Keratinocyte (primary cell): ENCODE results near the gene ZNF433. TPM values are rescaled to one million over a fixed set of nuclear protein-coding genes. Genes with fewer than 3 reads are reported as not detected.

Experiments used
- DNase-seq: peaks from one replicate; pipeline ENCODE4 v3.0.0-alpha.2; 2011; ENCODE audit warnings: low read depth, missing footprints, low spot score
- FAIRE-seq: peaks from 2 replicates; lab custom pipeline; 2011; peaks lifted over from hg19 to GRCh38; lab: Jason Lieb, UNC
- H2AFZ ChIP-seq: 2 replicates; pipeline ENCODE4 v1.6.0; 2012; ENCODE audit warnings: low read length, control low read depth, inconsistent platforms; ENCODE audit not compliant: control insufficient read depth
- H3K27ac ChIP-seq: 2 replicates; pipeline ENCODE4 v1.5.1; 2011; ENCODE audit warnings: low read length; ENCODE audit not compliant: control insufficient read depth, insufficient read depth
- H3K27me3 ChIP-seq: 3 replicates; pipeline ENCODE4 v1.6.0; 2011; ENCODE audit warnings: low read length; ENCODE audit not compliant: control insufficient read depth, insufficient read depth; ENCODE audit errors: extremely low read depth
- H3K36me3 ChIP-seq, 2 experiments: 2 replicates in 1 of 2; 3 replicates in 1 of 2; pipeline ENCODE4 v1.5.1; 2011; ENCODE audit warnings: low read length in 2 of 2, mild to moderate bottlenecking in 1 of 2; ENCODE audit not compliant: control insufficient read depth in 2 of 2, insufficient read depth in 2 of 2; ENCODE audit errors: extremely low read depth in 1 of 2
- H3K4me1 ChIP-seq: 3 replicates; pipeline ENCODE4 v1.5.1; 2011; ENCODE audit warnings: low read length; ENCODE audit not compliant: control insufficient read depth, insufficient read depth; ENCODE audit errors: extremely low read depth
- H3K4me2 ChIP-seq: 3 replicates; pipeline ENCODE4 v1.6.0; 2011; ENCODE audit warnings: low read depth, low read length; ENCODE audit not compliant: control insufficient read depth, insufficient read depth; ENCODE audit errors: extremely low read depth
- H3K4me3 ChIP-seq, 3 experiments: fragments of 200-600 bp in 1 of 3; sonication (generic) in 1 of 3; 2 replicates in 2 of 3; 3 replicates in 1 of 3; pipeline ENCODE4 v1.5.1; 2011 to 2016; ENCODE audit warnings: low read length in 3 of 3, mild to moderate bottlenecking in 3 of 3, control low read depth in 2 of 3, inconsistent platforms in 1 of 3, low read depth in 1 of 3, mixed read lengths in 1 of 3, mixed run types in 1 of 3, moderate library complexity in 1 of 3; ENCODE audit not compliant: control insufficient read depth in 2 of 3, insufficient read depth in 2 of 3; ENCODE audit errors: extremely low read depth in 1 of 3
- H3K79me2 ChIP-seq: 2 replicates; pipeline ENCODE4 v1.6.0; 2012; ENCODE audit warnings: low read length; ENCODE audit not compliant: control insufficient read depth, insufficient read depth
- H3K9ac ChIP-seq: 3 replicates; pipeline ENCODE4 v1.6.0; 2011; ENCODE audit warnings: low read length; ENCODE audit not compliant: control insufficient read depth, insufficient read depth; ENCODE audit errors: extremely low read depth
- H3K9me1 ChIP-seq: 3 replicates; pipeline ENCODE4 v1.6.0; 2011; ENCODE audit warnings: low read length; ENCODE audit not compliant: control insufficient read depth, insufficient read depth; ENCODE audit errors: extremely low read depth
- H3K9me3 ChIP-seq: 2 replicates; pipeline ENCODE4 v1.5.1; 2012; ENCODE audit warnings: low read depth, low read length; ENCODE audit not compliant: control insufficient read depth
- H4K20me1 ChIP-seq: 3 replicates; pipeline ENCODE4 v1.6.0; 2011; ENCODE audit warnings: low read length; ENCODE audit not compliant: control insufficient read depth, insufficient read depth; ENCODE audit errors: extremely low read depth
- CTCF ChIP-seq, 3 experiments: IDR thresholded peaks in 1 of 3; conservative IDR thresholded peaks in 1 of 3; optimal IDR thresholded peaks in 1 of 3; 2 replicates in 2 of 3; 3 replicates in 1 of 3; pipeline versions ENCODE3 to v1.5.1; 2011; ENCODE audit warnings: low read length in 3 of 3, mild to moderate bottlenecking in 3 of 3, moderate library complexity in 2 of 3, control low read depth in 1 of 3, inconsistent platforms in 1 of 3; ENCODE audit not compliant: insufficient read depth in 2 of 3; ENCODE audit errors: extremely low read depth in 1 of 3
- EZH2 ChIP-seq: IDR thresholded peaks from one replicate; pipeline ENCODE4 v1.6.1; 2012; ENCODE audit warnings: inconsistent platforms, mild to moderate bottlenecking, low read length, moderate library complexity
- dilution Hi-C: fragments of 300-500 bp; cut with MboI; formaldehyde crosslinking; loops from one replicate; pipeline ENCODE4 v1.7.0; 2020; ENCODE audit warnings: low sequenced_read_pairs; ENCODE audit not compliant: extremely low pct_ligation_motif_present
- polyA plus RNA-seq, 5 experiments: library from polyadenylated mRNA; depleted of rRNA in 3 of 5; stranded (reverse) in 3 of 5; stranded (forward) in 1 of 5; unstranded in 1 of 5; fragments of >200 nt; gene quantifications; 1 replicate in 1 of 5; 2 replicates in 3 of 5; 3 replicates in 1 of 5; pipeline versions ENCODE4 v1.2.1 to v1.2.3, GENCODE V29; 2011 to 2012; ENCODE audit warnings: missing spikeins in 2 of 5, low read depth in 1 of 5, low replicate concordance in 1 of 5
- small RNA-seq, 3 experiments: library from RNA; depleted of rRNA; stranded (forward); fragments of <200 nt; gene quantifications; one replicate each; pipeline ENCODE3, GENCODE V24; 2012; ENCODE audit warnings: low read depth in 3 of 3, low replicate concordance in 1 of 3; ENCODE audit not compliant: insufficient read length in 3 of 3

ZNF433 gene
- polyA plus RNA-seq, 1 donor (not counting 4 experiments of a cell fraction or from before 2014, with no cell fraction given), result 4.7 TPM

GRCh38 chr19:11970174-11970573, 65.3 kb downstream of the ZNF433 start:
- H3K9me1 ChIP-seq, result no peaks in the 10 kb centered on the region
- H3K27ac ChIP-seq, result no peak overlapping the region
- no peaks in the 10 kb centered on the region for H3K9me3 ChIP-seq
- dilution Hi-C loops, result no loop called here
- no peak for DNase-seq
- H3K4me3 ChIP-seq, result no peak overlapping the region
- TF ChIP-seq CTCF (optimal IDR thresholded peaks at IDR 0.05 in 1 of 3, IDR thresholded peaks at IDR 0.05 in 1 of 3, conservative IDR thresholded peaks at IDR 0.05 in 1 of 3; ENCODE audit: extremely low read depth in 1 of 3, insufficient read depth in 2 of 3, low read length in 3 of 3), result no peak
- TF ChIP-seq EZH2, result no peak
- no peak overlapping the region for H2AFZ ChIP-seq
- H4K20me1 ChIP-seq, result no peaks in the 10 kb centered on the region
- peaks cover 3% of the 10 kb centered on the region for H3K4me1 ChIP-seq
- no peak overlapping the region for H3K4me2 ChIP-seq
- no peak for FAIRE-seq
- H3K27me3 ChIP-seq, result no peaks in the 10 kb centered on the region
- no peaks in the 10 kb centered on the region for H3K36me3 ChIP-seq
- no peak overlapping the region for H3K9ac ChIP-seq
- H3K79me2 ChIP-seq, result no peaks in the 10 kb centered on the region

GRCh38 chr19:11964858-11965645, 70.4 kb downstream of the ZNF433 start, which contains the start of gene ZNF763:
Gene ZNF763 (plus strand): TSS chr19:11965040. CDS start chr19:11965209, 169 bp downstream.
- Histone ChIP-seq H3K9me1 (no peaks in the 10 kb centered on the region), H4K20me1 (no peaks in the 10 kb centered on the region), H3K4me2 (peak within 1 kb of the TSS; percentile 59), H2AFZ (peak within 1 kb of the TSS; percentile 80), H3K36me3 (no peaks in the 10 kb centered on the region), H3K27me3 (no peaks in the 10 kb centered on the region), H3K9me3 (no peaks in the 10 kb centered on the region), H3K27ac (peak within 1 kb of the TSS; percentile 34), H3K4me3 (peak within 1 kb of the TSS; percentile 55 to 79 (median 56)), H3K79me2 (no peaks in the 10 kb centered on the region), H3K4me1 (peaks cover 7% of the 10 kb centered on the region), H3K9ac (peak within 1 kb of the TSS; percentile 73)
- dilution Hi-C loops, result no loop called here
- DNase-seq (no peak), FAIRE-seq (peak; percentile 62)
- TF ChIP-seq EZH2 (no peak), CTCF (optimal IDR thresholded peaks at IDR 0.05 in 1 of 3, IDR thresholded peaks at IDR 0.05 in 1 of 3, conservative IDR thresholded peaks at IDR 0.05 in 1 of 3; ENCODE audit: extremely low read depth in 1 of 3, insufficient read depth in 2 of 3, low read length in 3 of 3) (no peak)

Small RNA genes within 50 kb of the gene (small RNA-seq; reads per million reads assigned to genes)
- gene RNA5SP464, result 0 reads per million in 3 experiments
- gene RNA5SP465, result 0 reads per million in 3 experiments
- gene RNA5SP466, result 0 reads per million in 3 experiments

Other genes starting within 250 kb of the ZNF433 start
- 0.36 to 1.3 TPM (median 0.76 TPM) in 3 replicates for gene ZNF491, start 237.2 kb downstream of the ZNF433 start, polyA plus RNA-seq
- 4.7 to 10.7 TPM (median 6.6 TPM) in 3 replicates for gene ZNF440, start 221.4 kb downstream of the ZNF433 start, polyA plus RNA-seq
- gene ZNF439, start 187.0 kb downstream of the ZNF433 start, polyA plus RNA-seq, result 0.52 to 0.86 TPM (median 0.71 TPM) in 3 replicates
- 0.56 to 0.97 TPM (median 0.84 TPM) in 3 replicates for gene ZNF69, start 147.9 kb downstream of the ZNF433 start, polyA plus RNA-seq
- 3.8 to 8.5 TPM (median 4.9 TPM) in 3 replicates for gene ZNF700, start 110.6 kb downstream of the ZNF433 start, polyA plus RNA-seq
- 1.2 to 2.3 TPM (median 1.3 TPM) in 3 replicates for gene ZNF763, start 70.6 kb downstream of the ZNF433 start, polyA plus RNA-seq
- 0.15 to 0.29 TPM (median 0.24 TPM) in 3 replicates for gene ZNF878, start 17.3 kb upstream of the ZNF433 start, polyA plus RNA-seq
- gene ZNF844, start 29.1 kb upstream of the ZNF433 start, polyA plus RNA-seq, result 0.50 to 1.0 TPM (median 0.88 TPM) in 3 replicates
- gene ZNF20, start 104.7 kb upstream of the ZNF433 start, polyA plus RNA-seq, result 1.6 to 3.4 TPM (median 2.4 TPM) in 3 replicates
- 1.9 to 2.5 TPM (median 2.3 TPM) in 3 replicates for gene ZNF625, start 121.1 kb upstream of the ZNF433 start, polyA plus RNA-seq
- gene ZNF136, start 127.4 kb upstream of the ZNF433 start, polyA plus RNA-seq, result 2.4 to 3.0 TPM (median 2.9 TPM) in 3 replicates